Nephron progenitor cell (in vitro differentiated cells): Measurements from ENCODE around the gene SNX4.
A peak's percentile ranks its signal among the peaks of the same experiment; 100 is the strongest.
"Not testable (repeated sequence)": the region's sequence is repeated elsewhere in the genome, so short reads cannot be mapped to it uniquely, and the experiment has no call there.

ENCODE experiments used
- DNase-seq: peaks from one replicate; pipeline ENCODE4 v3.0.0; 2021
- H3K27ac Mint-ChIP-seq: 2 replicates; pipeline ENCODE4 v1.8.0; 2021; ENCODE audit warnings: mild to moderate bottlenecking, moderate library complexity, mixed read lengths
- H3K27me3 Mint-ChIP-seq: 2 replicates; pipeline ENCODE4 v1.8.0; 2021; ENCODE audit warnings: mild to moderate bottlenecking, low read depth, mixed read lengths; ENCODE audit not compliant: poor library complexity
- H3K36me3 Mint-ChIP-seq: 2 replicates; pipeline ENCODE4 v1.8.0; 2021; ENCODE audit warnings: low read depth, mixed read lengths
- H3K4me1 Mint-ChIP-seq: 2 replicates; pipeline ENCODE4 v1.8.0; 2021; ENCODE audit warnings: mixed read lengths
- H3K4me3 Mint-ChIP-seq: 2 replicates; pipeline ENCODE4 v1.8.0; 2021; ENCODE audit warnings: mild to moderate bottlenecking, moderate library complexity, mixed read lengths
- H3K9me3 Mint-ChIP-seq: 2 replicates; pipeline ENCODE4 v1.8.0; 2021; ENCODE audit warnings: mild to moderate bottlenecking, moderate library complexity, mixed read lengths
- TF ChIP-seq, protein P1 (sequence below): fragments of 200-600 bp; sonication (generic); IDR thresholded peaks from 2 replicates; pipeline ENCODE4 v1.5.0; 2021; ENCODE audit warnings: antibody characterized with exemption

SNX4 gene

DNA sequence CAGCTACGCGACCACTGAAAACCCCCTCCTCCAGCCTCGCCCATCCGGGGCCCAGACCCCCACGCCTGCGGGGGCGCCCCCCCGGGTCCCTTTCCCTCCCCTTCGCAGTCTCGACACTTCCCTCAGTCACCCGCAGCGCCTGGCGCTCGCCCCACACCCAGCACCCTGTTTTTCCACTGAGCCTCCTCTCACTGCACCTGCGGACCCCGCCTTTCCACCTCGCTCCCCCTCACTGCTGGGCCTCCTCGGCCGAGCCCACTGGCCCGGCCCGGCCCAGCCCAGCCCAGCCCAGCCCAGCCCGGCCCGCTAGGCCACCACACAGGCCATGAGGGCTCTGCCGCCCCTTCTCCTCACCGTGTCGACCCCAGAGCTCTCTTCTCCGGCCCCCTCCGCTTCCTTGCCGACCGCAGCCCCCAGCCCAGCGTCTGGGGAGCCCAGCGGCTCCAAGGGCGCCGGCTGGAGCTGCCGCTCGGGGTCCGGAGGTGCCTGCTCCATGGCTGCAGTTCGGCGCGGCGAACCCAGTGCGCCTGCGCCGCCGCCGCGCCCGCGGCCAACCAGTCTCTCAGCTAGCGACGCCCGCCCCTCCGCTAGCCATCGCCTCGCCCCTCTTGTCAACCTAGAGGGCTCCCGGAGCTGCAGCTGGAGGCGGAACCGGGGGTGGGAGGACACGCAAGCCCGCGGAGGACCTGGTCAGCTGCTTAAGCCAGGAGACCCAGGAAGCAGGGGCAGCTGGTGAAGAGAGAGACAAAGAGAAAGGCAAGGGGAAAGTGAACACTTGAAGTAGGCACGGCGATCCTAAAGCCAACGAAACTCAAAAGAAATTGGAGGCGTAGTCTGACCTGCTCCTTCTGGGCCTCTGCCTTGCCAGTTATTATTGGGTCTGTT is at the start of gene SNX4:
SNX4 (minus strand) TSS at position 525 of the 885 bp plus-strand sequence; CDS start at position 495, 30 bp downstream.
- peaks cover 3% of the 10 kb centered on the region for H3K27me3 Mint-ChIP-seq
- H3K4me1 Mint-ChIP-seq, result peaks cover 28% of the 10 kb centered on the region
- TF ChIP-seq, protein P1, sequence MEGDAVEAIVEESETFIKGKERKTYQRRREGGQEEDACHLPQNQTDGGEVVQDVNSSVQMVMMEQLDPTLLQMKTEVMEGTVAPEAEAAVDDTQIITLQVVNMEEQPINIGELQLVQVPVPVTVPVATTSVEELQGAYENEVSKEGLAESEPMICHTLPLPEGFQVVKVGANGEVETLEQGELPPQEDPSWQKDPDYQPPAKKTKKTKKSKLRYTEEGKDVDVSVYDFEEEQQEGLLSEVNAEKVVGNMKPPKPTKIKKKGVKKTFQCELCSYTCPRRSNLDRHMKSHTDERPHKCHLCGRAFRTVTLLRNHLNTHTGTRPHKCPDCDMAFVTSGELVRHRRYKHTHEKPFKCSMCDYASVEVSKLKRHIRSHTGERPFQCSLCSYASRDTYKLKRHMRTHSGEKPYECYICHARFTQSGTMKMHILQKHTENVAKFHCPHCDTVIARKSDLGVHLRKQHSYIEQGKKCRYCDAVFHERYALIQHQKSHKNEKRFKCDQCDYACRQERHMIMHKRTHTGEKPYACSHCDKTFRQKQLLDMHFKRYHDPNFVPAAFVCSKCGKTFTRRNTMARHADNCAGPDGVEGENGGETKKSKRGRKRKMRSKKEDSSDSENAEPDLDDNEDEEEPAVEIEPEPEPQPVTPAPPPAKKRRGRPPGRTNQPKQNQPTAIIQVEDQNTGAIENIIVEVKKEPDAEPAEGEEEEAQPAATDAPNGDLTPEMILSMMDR, result no peak
- no peaks in the 10 kb centered on the region for H3K9me3 Mint-ChIP-seq
- H3K4me3 Mint-ChIP-seq, result peak within 1 kb of the TSS; percentile 94
- peak; percentile 93 for DNase-seq
- peaks cover 20% of the 10 kb centered on the region for H3K36me3 Mint-ChIP-seq
- H3K27ac Mint-ChIP-seq, result peak within 1 kb of the TSS; percentile 56

- Mint-ChIP-seq H3K4me3 (no peak overlapping the region), H3K4me1 (no peaks in the 10 kb centered on the region), H3K27me3 (no peaks in the 10 kb centered on the region), H3K36me3 (peaks cover 66% of the 10 kb centered on the region), H3K9me3 (no peaks in the 10 kb centered on the region), H3K27ac (no peak overlapping the region)
- TF ChIP-seq, protein P1, result no peak
- DNase-seq, result no peak
Observed at GRCh38 chr3:125556314-125556713, 36.3 kb upstream of the SNX4 start.

- TF ChIP-seq, protein P1, result no peak
- H3K4me1 Mint-ChIP-seq, result no peaks in the 10 kb centered on the region
- H3K36me3 Mint-ChIP-seq, result peaks cover 58% of the 10 kb centered on the region
- no peak overlapping the region for H3K4me3 Mint-ChIP-seq
- H3K27me3 Mint-ChIP-seq, result no peaks in the 10 kb centered on the region
- no peaks in the 10 kb centered on the region for H3K9me3 Mint-ChIP-seq
- no peak overlapping the region for H3K27ac Mint-ChIP-seq
- no peak for DNase-seq
Observed at GRCh38 chr3:125552401-125552800, 32.4 kb upstream of the SNX4 start.

GRCh38 chr3:125528920-125529319 is 8.9 kb upstream of the SNX4 start:
- Mint-ChIP-seq H3K27ac (no peak overlapping the region), H3K4me1 (peaks cover 1% of the 10 kb centered on the region), H3K27me3 (no peaks in the 10 kb centered on the region), H3K4me3 (no peak overlapping the region), H3K36me3 (peaks cover 38% of the 10 kb centered on the region), H3K9me3 (no peaks in the 10 kb centered on the region)
- TF ChIP-seq, protein P1, result no peak
- DNase-seq, result no peak

DNA sequence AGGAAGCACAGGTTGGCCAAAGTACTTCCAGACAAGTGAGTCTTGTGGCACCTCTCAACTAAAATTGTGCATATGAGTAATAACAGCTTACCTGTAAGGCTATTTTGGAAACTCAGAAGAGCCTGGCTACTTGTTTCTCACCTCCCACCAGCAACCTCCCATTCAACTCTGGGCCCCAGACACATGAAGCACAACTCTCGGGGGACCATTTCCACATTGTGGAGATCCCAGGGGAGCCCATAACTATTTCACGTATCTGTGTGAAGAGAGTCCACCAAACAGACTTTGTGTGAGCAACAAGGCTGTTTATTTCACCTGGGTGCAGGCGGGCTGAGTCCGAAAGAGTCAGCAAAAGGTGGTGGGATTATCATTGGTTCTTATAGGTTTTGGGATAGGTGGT is 5.2 kb upstream of the SNX4 start:
- Mint-ChIP-seq H3K27ac (no peak overlapping the region), H3K36me3 (peaks cover 31% of the 10 kb centered on the region), H3K27me3 (peaks cover 3% of the 10 kb centered on the region), H3K9me3 (no peaks in the 10 kb centered on the region), H3K4me1 (peaks cover 9% of the 10 kb centered on the region), H3K4me3 (no peak overlapping the region)
- no peak for DNase-seq
- TF ChIP-seq, protein P1, result no peak

DNA sequence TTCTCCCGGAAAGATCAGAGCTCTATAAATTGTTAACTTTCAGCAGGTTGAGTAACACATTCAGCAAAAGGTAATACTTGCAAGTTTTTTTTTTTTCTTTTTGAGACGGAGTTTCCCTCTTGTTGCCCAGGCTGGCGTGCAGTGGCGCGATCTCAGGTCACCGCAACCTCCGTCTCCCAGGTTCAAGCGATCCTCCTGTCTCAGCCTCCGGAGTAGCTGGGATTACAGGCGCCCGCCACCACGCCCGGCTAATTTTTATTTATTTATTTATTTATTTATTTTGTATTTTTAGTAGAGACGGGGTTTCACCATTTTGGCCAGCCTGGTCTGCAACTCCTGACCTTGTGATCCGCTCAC is 539 bp upstream of the SNX4 start:
- Mint-ChIP-seq H3K27ac (peak overlapping the region; percentile 56), H3K4me1 (peaks cover 28% of the 10 kb centered on the region), H3K36me3 (peaks cover 15% of the 10 kb centered on the region), H3K4me3 (peak overlapping the region; percentile 94)
- not testable (repeated sequence) for H3K27me3 Mint-ChIP-seq, DNase-seq, H3K9me3 Mint-ChIP-seq
